Ureter (tissue), 1 donor: ENCODE results near the gene RCAN2. TPM values are rescaled to one million over a fixed set of nuclear protein-coding genes. Genes with fewer than 3 reads are reported as not detected.
"Not testable (repeated sequence)": the region's sequence is repeated elsewhere in the genome, so short reads cannot be mapped to it uniquely, and the experiment has no call there.

Source experiments
- DNase-seq: peaks from one replicate; pipeline ENCODE4 v3.0.0-alpha.2; 2020; ENCODE audit warnings: low spot score
- total RNA-seq: library from RNA; stranded (reverse); gene quantifications from one replicate; pipeline ENCODE4 v1.2.4, GENCODE V29; 2023
- donor health status: DM: yes; HTN: yes; CAD: no.

The RCAN2 gene
- total RNA-seq, 1 donor from 2014 or later = 19.8 TPM

- DNase-seq = not testable (repeated sequence)
These were observed 103.5 kb downstream of the RCAN2 start for GRCh38 chr6:46387728-46388127.

DNA sequence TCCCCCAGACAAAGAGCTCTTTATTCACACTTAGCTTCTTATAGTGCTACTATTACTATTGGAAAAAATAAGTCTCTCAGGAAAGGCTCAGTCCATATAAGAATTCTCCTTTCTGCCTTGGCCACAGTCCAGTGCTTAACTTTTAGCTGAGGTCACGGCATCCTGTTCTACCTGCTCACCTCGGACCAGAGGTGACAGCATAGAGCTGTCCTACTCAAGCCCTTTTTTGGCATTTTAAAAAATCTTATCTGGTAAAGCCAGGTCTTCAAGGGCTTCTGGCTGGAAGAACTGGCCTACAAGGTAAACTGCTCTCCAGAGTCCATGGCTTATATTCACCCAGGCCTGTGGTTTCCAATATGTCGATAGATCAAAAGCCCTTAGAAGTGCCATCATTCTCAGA is 109.7 kb downstream of the RCAN2 start:
- no peak for DNase-seq

GRCh38 chr6:46381057-46381456 is 110.2 kb downstream of the RCAN2 start:
- no peak for DNase-seq

DNA sequence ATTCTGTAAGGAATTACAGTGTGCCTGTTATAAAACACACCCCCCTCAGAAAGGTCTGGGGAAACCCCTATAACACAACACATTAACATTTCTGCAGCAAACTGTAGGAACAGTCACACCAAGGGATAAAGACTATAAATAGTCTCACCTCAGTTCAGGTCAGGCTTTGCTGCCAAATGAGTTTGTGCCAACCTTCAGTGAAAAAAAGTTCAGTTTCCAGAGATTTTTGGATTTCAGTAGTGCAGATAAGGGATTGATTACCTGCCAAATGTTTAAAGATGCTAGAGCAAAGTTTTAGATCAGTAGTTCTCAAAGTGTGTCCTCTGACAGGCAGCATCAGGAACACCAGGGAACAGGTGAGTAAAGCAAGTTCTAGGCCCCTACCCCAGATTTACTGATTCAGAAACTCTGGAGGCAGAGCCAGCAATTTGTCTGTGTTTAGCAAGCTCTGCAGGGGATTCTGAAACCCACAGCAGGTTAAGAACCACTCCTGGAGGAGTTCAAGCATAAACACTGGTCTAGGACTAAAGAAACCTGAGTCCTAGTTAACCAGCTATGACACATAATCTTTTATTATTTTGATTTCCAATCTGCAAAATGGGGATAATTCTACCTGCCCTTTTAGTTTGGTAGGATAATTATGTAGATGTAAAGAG is 111.0 kb downstream of the RCAN2 start:
- DNase-seq = no peak

GRCh38 chr6:46378882-46379416 is 112.3 kb downstream of the RCAN2 start:
- no peak for DNase-seq

DNA sequence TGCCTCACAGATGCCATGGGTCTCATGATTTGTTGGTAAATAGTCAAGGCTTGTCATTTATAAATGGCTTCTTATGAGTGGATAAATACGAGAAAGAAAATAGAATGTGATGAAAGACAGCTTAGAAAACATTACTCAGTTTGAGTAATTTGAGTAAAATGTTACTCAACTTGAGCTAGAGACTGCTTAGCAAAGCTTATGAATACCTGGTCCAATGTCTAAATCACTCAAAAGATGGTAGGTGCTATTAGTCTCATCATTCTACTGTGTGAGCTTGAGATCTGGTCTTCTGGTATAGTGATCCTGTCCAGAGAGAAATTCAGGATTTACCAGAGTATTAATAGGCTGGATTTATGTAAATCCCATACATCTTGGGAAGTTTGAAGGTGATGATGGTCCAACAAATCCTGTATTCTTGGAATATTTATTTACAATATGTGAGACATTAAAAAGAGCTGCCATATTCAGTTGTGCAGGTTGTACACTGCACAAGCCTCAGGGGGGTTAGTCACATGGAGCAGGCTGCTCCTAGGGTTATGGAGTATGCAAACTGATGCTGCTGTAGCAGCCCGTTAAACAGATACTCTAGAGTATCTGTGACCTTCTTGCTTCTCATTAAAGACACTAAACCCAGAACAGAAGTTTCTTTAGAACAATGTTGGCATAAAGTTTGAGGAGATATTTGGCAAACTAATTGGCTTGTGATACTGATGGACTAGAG is 112.9 kb downstream of the RCAN2 start:
- no peak for DNase-seq

DNA sequence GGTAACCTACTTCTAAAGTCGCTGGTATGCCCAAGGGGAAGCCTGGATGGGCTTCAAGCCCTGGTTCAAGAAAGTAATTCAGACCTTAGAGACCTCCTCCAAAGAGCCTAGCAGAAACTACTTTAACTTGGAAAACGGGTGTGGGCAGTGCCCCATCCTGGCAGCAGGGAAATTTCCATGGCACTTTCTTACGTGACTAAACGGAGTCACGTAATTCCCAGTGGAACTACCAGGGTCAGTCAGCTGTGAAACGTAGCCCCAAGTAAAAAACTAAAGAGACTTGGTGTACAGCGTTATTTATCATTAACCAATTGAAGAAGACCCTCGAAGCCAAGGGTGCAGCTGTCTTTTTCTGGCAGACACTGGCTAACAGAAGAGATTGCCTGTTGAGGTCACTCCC is 114.0 kb downstream of the RCAN2 start:
- no peak for DNase-seq

- no peak for DNase-seq
These were observed 114.6 kb downstream of the RCAN2 start for GRCh38 chr6:46376562-46377061.

GRCh38 chr6:46370622-46371021 is 120.6 kb downstream of the RCAN2 start:
- no peak for DNase-seq

- DNase-seq = no peak
These were observed 123.1 kb downstream of the RCAN2 start for GRCh38 chr6:46368169-46368536.

- DNase-seq = no peak
These were observed 123.7 kb downstream of the RCAN2 start for GRCh38 chr6:46367354-46368168.

DNA sequence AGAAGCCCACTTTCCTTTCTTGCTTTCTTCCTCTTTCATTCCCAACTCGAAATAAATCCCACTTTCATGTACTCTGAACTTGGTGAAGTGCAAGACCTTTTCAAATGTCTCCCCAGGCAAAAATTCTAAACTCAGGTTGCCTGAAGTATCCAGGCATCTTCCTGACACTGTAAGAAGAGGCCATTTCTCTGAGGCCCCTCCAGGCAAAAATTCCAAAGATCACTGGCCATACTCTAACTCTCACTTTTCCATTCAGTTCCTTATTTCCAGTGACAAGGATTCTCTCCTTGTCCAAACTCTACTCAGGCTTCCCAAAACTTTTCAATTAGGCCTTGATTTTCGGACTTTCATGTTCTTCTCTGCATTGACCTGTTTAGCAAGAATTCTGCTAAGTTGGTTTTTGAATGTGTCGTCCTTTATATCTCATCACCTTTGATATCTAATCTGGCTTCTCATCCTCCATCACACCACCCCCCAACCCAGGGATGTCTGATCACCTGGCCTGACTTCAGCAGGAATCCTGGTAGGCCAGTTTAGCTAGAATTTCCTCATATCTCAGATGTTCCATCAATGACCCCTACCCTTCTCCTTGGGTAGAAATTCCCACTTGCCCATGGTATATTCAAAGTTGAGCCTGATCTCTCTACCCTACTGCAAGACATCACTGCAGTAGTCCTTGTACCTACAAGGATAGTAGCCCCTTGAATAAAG is 124.9 kb downstream of the RCAN2 start:
- DNase-seq = no peak

DNA sequence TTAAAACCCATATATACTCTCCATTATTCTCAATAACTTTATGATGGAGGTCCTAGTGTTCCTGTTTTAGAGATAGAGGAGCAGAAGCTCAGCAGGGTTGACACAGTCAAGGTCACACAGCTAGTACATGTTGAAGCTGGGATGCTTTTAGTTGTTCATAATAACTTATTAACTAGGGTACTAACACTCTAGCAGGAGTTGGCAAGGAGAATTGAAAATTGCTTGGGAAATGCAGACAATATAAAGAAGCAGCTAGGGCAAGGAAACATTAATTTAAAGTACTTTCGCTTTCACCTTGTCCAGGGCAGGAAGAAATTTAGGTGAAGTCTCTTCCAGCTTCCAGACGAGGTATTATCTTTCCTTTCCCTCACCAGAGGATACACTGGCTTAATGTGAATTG is 133.7 kb downstream of the RCAN2 start:
- DNase-seq = no peak

GRCh38 chr6:46356543-46356942 is 134.7 kb downstream of the RCAN2 start:
- no peak for DNase-seq

DNA sequence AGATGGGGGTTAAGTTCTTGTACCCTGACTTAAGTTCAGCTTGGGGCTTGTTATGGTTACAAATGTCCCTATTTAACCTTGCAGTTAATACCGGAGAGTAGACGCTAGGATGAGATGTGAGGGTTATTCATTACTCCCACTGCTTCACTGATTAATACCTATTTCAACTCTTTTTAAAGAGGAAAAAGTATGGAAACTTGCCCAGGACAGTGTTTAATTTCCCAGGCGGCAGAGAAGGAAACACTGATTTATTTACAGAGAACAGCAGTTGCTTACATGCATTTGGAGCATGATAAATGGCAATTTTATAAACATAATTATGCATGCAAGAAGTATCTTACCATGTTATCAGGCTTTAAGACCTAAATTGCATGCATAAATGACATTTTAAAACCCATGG is 137.7 kb downstream of the RCAN2 start:
- no peak for DNase-seq

DNA sequence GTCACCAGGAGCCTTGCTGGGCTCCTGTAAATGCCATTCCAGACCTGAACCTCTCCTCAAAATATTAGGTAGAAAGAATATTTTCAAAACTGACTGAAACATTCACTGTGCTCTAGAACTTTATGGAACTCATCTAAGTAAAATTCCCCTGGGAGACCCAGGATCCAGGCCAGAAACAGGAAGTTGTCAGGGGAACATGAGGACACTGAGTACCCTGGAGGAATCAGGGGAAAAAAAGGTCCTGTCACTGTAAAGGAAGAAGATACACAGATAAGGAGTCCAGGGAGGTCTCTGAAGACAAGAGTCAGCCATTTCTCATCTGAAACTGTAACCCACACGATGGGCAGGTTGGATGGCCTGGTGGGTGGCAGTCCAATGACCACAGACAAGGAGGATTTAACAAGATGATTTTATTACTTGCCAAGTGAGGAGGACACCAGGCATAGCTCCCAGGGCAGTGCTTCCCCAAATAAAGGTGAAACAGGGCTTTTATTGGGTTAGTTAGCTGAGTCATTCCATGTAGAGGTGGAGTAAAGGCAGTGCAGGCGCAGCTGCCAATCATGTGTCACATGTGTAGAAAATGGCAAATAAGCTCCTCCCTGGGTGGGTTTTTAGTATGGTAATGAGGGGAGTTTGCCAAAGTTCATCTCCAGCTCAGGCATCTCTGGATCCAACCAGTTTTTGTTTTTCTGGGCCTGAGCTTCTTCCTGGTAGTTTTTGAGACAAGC is 138.5 kb downstream of the RCAN2 start:
- no peak for DNase-seq

GRCh38 chr6:46350714-46351113 is 140.5 kb downstream of the RCAN2 start:
- DNase-seq = no peak

DNA sequence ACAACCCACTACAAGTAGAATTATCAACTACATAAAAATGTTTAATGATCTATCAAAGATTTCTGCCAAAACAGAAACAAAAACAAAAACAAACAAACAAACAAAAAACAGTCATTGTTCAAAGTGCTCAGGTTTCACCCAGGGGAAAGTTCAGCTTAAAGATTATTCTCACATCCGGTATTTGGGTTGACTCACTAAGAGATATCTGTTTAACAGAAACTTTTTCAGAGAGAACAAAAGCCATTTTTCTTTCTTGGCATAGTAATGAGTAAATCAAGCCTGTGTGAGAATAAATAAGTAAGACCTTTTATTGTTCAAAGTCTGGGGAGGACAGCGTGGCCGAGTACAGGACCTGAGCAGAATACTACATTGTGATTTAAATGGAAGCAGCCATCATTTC is 143.6 kb downstream of the RCAN2 start:
- no peak for DNase-seq

DNA sequence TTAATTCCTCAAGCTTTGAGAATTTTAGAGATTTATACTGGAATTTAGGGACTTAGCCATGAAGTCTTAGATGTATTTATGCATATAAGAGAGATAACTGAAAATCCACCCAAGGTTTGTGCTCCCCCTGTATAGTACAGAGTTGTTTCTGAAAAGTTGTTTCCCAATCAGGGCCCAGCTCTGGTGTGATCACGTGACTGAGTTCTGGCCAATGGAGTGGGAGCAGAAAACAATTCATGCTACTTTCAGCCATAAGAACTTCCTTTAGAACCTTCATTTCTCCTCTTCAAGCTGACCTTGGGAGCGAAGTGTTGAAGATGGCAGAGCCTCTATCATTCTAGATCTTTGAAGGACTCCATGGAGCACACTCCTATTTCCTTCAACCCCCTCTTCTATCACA is 151.0 kb downstream of the RCAN2 start:
- no peak for DNase-seq

DNA sequence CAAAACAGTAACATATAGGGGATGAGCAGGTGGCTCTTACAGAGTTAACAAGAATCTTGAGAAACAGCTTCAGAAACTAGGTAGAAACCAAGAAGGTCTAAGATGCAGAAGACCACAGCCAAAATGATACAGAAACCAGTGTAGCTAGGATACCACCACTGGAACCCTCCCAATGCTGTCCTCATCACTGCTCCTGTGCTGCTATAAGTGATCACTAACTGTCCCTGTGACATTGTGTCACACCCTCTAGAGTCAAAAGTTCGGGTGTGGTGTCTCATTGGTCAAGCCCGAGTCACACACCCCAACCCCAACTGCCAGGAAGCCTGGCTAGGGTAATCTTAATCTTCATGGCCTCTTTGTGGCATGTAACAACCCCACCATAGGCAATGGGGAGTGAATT is 153.1 kb downstream of the RCAN2 start:
- DNase-seq = no peak

- no peak for DNase-seq
These were observed 156.8 kb downstream of the RCAN2 start for GRCh38 chr6:46334442-46334841.
